Inferior parietal cortex (tissue), 1 donor: Measurements from ENCODE around the gene ATG7.
"Not testable (repeated sequence)": the region's sequence is repeated elsewhere in the genome, so short reads cannot be mapped to it uniquely, and the experiment has no call there.

ENCODE experiments used
- DNase-seq: peaks from one replicate; pipeline ENCODE4 v3.0.0-alpha.2; 2016; ENCODE audit errors: extremely low spot score

Gene ATG7

DNA sequence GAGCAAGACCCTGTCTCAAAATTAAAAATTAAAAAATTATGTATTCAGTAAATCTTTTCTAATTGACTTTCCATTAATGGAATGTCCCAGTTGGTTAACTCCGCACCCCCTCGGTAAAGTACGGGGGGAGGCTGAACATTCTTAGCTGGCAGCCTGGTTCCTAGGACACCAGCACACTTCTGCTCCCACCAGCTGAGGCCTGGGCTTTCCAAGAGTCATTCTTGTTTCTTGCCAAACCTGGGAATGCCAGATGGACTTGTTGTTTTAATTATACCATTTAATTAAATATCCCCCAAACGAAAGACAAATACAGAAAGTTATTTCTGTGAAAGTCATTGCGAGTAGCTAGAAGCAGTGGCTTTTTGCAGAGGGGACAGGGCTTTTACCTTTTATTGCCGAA, 192.2 kb downstream of the ATG7 start:
- DNase-seq: no peak

DNA sequence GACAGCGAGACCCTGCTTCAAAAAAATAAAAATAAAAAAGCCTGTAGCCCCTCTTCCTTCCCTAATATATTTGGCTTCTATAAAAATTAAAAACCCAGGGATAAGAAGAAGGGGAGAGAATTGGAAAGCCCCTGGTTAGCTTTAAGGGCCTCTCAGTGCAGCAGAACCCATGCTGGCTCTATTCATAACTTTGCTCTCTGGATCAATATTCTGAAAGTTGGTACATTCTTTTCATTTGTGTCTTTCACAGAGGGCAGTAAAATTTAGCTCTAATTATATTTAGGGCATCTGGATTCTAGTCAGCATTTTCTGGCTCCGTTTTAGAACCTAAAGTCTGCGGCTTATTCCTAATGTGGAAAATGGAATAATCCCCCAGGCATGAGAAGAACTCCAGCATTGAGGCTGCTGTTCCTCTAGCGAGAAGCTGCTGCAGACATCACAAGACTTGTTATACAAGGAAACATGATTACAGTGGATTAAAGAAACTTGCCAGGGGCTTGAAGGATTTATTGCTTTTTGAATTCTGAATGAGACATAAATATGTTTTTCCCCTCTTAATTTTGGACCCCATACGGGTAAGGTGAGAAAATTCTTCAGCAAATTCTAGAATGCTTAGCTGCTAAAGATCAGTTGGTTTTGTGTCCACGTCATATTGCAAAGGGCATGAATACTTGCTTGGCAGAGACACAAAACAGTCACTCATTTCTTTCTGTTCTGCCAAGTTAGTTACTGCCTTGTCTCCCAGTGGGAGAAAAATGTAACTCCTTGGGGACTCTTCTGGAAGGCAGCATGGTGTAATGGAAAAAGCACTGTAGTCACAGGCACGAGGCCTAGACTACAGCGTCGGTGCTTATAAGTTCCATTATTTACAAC, 193.8 kb downstream of the ATG7 start:
- DNase-seq: peak; percentile 55

DNA sequence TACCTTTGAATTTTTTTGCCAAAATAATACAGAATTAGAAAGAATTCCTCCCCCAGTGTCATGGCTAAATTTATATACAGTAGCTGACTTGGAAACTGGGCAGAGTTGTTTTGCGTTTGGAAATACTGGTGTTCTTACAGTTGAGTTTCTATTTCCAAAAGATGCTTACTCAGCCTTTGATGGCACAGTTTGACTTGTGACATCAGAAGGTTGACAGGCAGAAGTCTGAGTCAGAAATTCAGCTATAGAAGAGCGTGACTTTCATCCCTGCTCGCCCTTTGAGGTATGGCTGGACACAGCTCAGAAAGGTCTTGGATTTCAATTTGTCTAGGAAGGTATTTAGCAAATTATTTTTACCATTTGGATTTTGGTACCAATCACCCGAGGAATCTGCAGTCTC, 195.7 kb downstream of the ATG7 start:
- no peak for DNase-seq

DNA sequence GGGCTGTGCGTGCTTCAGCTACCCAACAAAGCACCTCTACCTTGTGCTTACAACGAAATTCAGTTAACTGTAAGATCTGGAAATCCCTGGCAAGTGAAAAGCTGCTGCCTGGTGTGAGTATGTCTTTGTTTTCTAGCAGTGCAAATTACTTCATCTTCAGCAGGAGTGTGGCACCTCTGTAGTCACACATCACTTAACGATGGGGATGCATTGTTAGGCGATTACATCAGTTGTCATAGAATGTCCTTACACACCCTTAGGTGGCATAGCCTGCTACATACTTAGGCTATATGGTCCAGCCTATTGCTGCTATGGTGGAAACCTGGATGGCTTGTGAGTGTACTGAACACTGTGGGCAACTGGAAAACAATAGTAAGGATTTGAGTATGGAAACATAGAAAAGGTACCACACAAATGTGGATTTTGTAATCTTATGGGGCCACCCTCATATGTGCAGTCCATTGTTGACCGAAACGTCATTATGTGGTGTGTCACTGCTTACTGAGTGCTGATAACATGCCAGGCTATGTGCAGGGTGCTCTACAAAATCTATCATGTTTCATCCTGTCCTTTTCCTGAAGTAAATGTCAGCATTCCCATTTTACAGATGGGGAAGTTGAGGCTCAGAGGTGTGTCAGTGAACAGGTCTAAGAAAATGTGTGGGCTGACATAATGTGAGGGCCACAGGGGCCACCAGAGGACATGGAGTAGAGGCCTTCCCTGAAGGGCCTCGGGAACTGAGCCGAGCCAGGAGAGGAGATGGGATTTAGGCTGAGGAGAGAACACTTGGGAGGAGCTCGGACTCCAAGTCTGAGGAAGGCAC, 198.0 kb downstream of the ATG7 start:
- DNase-seq: no peak

DNA sequence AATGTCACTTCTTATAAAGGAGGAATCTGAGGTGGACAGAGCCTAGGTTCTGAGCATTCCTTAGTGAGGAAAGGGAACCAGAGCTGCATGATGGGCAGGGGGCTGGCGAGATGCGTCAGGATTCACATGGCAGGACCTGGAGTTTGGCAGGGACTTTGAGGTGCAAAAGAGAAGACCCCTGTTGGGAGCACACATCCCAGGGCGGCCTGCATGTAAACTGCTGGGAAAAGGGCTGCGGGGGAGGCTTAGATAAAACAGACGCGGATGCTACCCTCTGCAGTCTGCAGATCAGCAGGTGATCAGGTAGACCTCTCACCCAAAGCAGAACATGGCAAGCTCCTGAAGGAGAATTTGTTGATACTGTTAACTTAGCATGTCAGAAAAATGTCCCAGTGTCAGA, 203.1 kb downstream of the ATG7 start:
- DNase-seq: no peak

DNA sequence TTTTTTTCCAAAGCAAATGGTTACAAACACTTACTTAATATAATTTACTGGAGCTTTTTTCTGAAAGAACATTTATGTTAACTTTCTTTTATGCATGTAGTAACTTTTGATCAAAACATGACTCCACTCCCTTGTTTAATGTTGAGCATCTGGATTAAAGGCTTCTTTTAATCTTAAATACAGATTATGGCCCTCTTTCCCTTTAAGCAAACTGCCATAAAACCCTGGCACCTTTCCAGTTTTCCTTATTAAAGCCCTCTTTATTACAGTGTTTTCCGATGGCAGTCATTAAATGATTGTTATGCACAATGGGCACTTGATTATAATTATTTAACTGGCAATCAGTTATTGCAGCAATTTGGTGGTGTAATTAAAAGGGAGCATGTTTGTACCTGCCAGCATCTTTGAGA, 204.5 kb downstream of the ATG7 start:
- no peak for DNase-seq

DNA sequence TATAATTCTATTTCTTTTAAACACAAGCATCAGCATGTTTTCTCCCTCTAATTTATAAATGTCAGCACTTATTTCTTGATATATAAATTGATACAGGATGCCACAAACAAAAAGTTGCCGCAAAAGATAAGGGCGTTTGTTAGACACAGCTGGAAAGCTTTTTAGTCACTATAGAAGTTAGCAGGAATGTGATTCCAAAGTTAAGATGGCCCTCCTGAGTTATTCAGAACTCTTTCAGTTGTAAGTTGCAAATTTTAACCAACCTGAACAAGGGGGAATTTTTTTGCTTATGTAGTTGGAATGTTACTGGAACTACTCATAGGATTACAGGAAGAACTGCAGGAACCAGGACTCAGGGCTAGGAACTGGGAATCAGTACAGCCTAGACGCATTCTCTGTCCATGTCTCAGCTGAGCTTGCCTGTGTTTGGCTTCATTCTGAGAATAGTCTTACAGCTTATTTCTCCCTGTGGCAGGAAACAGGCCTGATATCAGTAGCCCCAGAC, 205.3 kb downstream of the ATG7 start:
- DNase-seq: no peak

DNA sequence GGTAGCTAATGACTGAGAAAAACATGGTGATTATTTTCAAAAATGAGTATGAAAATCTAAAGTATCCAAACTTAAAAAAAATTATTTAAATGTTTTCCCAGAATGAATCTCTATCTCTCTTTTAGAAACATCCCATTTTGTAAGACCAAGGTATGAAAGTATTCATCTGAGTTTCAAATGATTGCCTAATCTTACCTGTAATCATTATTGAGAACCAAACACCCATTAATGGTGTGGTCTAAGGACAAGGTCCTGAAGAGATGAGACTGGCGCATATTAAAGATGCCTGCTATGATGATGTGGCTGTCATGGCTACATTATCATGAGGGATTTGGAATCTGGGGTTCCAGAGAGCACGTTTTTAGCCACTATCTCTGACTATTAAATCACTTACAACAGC, 206.0 kb downstream of the ATG7 start:
- DNase-seq: no peak

DNA sequence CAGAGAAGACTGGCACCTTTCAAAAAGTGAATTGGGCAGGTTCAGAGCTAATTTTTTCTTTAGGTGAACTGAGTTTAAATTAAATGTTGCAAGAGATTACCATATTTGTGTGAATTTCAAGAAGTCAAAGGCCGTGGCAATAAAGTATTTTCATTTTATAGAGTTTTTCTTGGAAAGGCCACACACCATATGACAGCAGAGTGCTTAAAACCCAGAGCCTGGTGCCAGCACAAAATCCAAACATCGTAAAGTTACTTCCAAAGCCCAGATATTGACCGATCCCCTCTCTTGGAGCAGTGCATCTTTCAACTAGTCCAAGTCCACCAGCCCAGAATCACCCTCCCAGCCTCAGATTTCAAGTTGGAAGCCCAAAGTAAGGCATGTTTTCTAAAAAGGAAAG, 207.0 kb downstream of the ATG7 start:
- no peak for DNase-seq

DNA sequence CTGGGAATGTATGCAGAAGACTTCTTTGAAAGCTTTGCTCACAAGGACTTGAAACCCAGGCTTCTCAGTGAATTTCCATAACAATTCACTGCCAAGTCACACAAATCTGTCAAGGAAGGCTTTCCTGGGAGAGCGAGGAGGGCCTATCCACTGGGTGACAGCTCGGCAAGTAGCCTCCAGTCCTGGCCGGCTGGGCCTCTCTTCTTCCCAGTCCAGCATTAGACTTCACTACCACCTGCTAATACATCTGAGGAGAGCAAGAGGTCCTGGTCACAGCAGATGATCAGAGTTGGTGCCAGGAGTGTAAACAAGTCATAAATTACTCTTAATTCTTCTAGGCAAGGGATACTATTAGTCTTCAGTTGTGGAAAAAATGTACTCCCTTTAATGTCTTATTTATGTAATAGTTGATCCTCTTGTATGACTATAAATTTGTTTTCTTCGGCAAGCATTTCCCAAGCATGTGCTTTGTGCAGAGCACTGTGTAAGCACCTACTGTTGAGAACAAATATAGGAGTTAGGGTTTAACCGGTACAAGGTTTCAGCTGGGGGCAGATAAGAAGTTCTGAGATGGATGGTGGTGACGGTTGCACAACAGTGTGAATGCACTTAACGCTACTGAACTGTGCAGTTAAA, 208.6 kb downstream of the ATG7 start:
- DNase-seq: no peak

DNA sequence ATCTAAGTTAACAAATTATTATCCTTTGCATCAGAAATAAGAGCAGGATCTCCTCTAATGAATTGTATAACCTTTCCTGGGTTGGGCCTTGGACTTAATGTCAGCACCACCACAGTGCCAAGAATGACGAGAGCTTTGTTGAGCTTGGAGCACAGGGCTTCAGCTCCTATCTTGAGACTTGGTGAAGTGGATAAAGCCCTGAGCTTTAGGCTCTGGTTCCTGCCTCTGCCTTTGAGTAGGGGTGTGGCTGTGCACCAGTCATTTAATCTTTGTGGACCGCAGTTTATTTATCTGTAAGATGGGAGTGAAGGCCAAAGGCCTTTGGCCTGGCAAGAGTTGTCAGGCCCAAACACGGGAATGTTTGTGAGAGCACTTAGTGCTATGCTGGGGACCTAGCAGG, 209.4 kb downstream of the ATG7 start:
- no peak for DNase-seq

DNA sequence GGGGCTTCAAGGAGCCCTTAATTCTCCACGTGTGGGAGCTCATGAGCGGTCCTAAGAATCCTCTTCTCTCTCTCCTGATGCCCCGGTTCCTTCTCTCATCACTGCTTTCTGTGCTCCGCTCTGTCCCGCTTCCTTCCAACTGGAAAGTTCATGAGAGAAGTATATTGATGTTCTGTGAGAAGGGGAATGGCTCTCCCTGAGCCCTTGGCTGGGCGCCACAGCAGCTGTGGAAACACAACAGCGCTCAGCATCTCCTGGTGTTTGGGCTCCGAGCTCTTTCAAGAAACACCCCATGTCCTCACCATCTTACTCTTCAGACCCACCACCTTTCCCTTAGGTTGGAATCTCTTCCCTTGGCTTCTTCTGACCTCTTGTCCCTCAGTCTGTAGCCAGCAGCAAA, 209.8 kb downstream of the ATG7 start:
- DNase-seq: no peak

DNA sequence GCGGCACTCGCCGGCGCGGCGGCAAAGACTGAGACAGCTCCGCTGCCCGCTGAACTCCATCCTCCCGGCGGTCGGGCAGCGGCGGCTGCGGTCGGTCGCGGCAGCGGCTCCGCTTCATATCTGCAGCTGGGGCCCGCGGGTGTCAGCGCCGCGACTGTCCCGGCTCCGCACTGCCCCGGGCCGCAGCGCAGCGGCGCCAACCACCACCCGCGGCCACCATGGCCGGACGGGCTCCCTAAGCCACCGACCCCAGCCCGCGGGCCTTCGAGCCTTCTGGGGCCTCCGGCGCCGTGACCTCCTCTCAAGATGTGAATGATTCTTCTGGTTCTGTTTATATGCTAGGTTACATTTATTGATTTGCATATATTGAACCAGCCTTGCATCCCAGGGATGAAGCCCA, 216.2 kb downstream of the ATG7 start:
- DNase-seq: not testable (repeated sequence)

DNA sequence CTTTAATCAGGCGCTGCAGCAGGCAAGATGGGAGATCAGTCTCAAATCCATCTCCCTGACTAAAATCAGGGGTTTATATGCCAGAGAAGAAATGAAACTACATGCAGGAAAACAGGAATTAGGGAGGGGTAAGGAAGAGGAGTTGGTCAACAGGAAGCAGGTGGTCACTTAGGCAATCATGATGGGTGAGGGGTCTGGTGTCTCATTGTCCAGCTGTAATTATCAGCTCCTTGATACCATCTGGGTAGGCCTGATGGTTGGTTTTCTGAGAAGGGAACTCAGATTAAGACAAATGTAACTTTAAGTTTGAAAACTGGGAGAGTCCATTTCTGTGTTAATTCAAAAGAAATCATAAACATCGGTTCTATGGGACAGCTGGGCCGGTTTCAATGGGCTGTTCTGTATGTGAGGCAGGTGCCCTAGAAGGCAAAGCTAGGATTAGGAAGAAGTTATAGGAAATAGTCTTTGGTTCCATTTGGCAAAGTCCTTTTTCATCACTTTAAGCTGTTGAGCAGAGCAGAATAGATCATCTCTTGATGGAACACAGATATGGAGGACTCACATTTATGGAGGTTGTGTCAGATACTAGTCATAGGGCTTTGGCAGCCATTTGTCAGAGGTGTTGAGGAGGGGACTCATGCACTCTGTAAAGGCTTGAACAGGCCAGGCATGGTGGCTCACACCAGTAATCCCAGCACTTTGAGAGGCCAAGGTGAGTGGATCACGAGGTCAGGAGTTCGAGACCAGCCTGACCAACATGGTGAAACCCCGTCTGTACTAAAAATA, 222.1 kb downstream of the ATG7 start:
- no peak for DNase-seq

DNA sequence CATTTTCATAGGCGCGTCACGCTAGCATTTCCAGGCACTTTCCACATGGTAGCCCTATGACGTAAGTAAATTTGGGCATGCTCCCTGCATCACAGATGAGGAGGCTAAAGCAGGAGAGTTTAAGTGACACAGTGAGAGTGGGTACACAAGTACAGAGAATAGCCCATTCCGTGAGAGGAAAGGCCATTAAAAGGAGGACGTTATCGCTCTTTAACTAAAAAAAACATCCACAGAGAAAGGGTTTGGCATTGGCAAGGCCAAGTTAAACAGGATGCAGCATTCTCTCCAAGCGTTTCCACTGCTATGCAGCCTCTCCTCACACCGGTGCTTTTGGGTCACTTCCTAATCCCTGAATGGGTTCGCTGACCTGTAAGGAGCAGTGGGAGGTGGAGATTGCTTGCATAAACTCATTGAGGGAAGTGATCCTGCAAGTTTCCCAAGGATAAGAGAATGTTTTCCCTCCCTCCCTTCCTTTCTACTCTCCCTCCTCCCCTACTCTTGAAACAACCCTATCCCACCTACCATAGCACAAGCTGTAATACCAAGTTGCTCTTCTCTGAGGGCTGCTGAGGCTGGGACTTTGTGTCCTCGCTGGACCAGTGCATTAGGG, 223.9 kb downstream of the ATG7 start:
- DNase-seq: no peak

DNA sequence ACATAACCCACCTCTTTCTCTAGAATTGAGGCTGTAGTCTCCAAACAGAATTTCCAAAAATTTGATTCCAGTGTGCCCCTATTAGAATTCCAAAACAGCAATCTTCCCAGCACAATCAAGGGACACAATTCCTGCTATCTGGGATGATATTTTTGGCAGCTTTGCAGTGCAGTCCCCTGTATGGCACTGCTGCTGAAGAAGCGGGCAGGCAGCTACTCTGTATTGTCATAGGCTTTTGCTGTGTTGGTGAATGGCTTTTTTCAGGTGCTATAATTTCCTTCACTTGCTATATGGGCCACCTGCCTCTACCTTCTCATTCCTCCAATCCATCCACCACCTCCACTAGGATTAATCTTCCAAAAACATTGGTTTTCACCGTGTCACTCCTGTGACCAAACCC, 226.0 kb downstream of the ATG7 start:
- no peak for DNase-seq

DNA sequence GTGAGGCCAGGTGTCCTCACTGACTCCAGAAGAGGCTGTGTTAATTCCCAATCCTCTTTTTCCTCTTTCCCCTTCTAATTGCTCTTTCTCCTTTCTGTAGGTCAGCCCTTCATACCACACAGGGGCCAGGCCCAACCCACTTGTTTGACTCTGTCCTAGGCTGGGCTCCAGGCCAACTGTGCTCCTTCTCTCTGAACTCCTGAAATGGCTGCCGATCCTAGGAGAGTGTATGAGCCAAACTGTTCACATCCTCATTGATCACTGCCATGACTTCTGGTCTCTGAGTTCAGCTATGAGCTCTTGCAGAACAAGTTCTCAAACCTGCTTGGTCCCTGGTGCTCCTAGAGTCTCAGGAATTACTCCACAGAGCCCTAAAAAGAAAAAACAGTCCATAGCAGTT, 226.4 kb downstream of the ATG7 start:
- DNase-seq: no peak

DNA sequence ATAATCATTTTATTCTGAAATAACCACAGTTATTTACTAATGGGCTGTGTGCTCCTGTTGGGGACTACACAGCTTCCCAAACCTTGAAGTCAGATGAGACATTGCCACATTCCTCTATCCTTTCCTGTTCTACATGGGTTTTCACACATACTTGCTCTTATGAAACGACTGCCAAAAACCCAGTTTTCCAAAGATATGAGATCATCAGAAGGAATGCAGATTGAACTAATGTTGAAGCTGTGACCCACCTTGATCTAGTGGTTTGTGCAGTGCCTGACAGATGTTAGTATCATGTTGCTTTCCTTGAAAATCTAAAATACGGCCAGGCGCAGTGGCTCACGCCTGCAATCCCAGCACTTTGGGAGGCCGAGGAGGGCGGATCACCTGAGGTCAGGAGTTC, 226.9 kb downstream of the ATG7 start:
- no peak for DNase-seq

DNA sequence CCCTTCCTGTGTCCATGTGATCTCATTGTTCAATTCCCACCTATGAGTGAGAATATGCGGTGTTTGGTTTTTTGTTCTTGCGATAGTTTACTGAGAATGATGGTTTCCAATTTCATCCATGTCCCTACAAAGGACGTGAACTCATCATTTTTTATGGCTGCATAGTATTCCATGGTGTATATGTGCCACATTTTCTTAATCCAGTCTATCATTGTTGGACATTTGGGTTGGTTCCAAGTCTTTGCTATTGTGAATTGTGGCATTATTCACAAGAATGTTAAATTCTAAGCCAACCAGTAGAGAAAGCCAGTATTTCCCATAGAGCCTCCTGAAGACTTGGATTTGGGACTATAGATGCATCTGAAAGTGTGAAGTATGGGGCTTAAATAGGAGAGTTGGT, 230.2 kb downstream of the ATG7 start:
- DNase-seq: not testable (repeated sequence)

DNA sequence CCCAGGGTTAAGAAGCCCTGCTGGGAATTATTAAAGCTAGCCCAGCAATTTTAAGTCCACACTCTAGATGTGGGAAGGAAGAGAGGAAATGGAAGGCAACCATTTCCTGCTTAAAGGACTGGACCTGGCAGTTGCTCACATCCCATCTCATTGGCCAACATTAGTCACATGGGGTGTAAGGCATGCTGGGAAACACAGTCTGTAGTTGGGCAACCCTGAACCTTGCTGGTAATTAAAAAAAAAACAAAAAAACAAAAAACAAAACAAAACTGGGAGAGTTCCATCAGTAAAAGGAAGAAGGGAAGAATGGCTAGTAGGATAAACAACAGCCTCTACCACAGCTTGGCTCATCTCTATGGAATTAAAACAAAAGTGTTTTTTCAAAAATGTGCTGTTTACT, 235.5 kb downstream of the ATG7 start:
- no peak for DNase-seq
